HG02943 (cell line): ENCODE results near the gene DGKD.

Experiments used
- ATAC-seq: cut with Tn5 transposase; IDR thresholded peaks from one replicate; pipeline ENCODE4 v1.9.1; 2021; ENCODE audit warnings: mild to moderate bottlenecking, low read depth, moderate library complexity; ENCODE audit not compliant: unreplicated experiment

The DGKD gene

DNA sequence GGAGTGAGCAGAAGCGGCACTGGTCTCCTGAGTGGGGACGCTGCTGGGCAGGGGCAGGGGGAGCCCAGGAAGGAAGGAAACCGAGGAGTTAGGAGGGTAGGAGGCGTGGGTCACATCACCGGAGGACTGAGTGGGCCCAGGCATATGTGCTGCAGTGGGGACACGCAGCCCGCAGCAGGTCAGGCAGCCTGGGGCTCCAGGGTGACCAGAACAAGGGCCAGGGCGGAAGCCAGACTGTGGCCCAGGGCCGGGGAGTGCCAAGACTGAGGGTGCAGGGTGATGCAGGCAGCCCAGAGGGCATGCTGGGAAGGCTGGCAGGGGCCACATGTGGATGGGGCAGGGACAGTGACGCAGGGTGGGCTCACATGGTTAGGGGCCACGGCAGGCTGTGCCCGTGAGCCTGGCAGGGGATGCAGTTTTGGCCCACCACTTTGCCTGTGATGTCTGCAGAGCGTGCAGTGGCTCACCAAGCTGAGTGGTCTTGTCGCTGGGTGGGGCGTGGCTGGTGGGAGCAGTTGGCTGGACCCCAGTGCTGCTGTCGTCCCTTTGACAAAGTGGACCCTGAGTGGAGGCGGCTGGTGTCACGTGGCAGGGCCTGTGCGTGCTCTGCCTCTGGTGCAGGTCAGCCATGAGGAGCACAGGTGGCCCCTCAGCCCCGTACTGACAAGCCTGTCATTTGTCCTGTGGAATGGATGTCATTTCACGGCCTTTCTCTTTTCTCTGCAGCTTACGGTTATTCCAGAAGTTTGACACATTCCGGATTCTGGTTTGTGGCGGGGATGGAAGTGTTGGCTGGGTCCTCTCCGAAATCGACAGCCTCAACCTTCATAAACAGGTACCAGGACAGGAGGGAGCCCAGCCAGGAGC, 87.1 kb downstream of the DGKD start:
- ATAC-seq, result no peak

GRCh38 chr2:233442028-233442310, 87.7 kb downstream of the DGKD start:
- no peak for ATAC-seq

- no peak for ATAC-seq
Observed at GRCh38 chr2:233443511-233444183, 89.4 kb downstream of the DGKD start.

- ATAC-seq, result no peak
Observed at GRCh38 chr2:233444501-233444900, 90.2 kb downstream of the DGKD start.

DNA sequence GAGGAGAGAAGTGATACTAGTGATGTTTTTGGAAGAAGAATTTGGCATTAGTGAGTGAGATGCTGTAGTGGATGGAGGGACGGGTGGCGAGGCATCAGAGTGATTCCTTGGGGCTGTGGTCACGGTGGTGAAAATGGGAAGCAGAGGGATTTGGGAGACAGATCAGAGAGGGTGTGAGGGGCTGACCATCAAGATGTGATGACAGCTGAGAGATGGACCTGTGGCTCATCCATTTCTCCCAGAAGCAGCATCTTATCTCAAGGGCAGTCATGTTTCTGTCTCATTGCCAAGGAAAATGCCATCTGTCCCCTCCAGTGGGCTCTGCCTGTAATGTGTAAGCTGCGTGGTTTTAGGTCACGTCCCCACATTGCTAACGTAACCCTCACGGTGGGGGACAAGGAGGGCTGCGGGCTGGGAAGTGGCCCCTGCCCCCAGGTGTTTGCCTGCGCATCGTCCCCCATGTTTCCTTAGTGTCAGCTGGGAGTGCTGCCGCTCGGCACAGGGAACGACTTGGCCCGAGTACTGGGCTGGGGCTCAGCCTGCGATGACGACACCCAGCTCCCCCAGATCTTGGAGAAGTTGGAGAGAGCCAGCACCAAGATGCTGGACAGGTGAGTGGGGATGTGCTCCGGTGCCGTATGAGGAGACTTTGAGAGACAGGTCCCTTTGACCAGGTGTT, 91.0 kb downstream of the DGKD start:
- ATAC-seq, result no peak

- no peak for ATAC-seq
Observed at GRCh38 chr2:233446121-233446520, 91.8 kb downstream of the DGKD start.

DNA sequence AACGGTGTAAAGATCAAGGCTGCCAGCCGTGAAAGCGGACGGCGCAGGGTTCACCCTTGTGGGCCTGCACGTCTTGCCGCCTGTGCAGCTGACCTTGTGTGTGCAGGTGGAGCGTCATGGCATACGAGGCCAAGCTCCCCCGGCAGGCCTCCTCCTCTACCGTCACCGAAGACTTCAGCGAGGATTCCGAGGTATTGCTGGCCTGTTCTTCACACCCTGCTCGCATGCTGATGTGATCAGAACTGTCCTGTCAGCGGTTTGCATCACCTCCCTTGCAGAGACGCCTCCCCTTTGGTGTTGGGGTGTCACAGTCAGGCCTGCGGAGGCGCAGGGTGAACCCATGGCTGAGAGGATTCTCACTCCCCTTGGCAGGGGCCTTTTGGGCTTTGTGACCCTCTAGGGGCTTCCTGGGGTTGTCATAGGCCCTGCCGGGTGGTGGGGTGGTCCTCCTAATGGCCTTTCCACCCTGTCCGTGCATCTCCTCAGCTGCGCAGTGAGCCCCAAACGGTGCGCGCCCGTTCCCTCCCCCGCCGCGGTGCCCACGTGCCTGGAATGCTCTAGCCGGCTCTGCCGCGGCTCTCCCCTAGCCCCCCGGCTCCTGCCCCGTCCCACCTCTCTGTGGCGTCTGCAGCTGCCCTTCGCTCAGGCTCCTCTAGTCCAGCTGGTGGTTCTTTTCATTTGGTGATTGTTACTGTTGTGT, 92.5 kb downstream of the DGKD start:
- no peak for ATAC-seq

GRCh38 chr2:233447506-233448219, 93.4 kb downstream of the DGKD start:
- ATAC-seq, result no peak

- ATAC-seq, result no peak
Observed at GRCh38 chr2:233448220-233448559, 93.9 kb downstream of the DGKD start.

DNA sequence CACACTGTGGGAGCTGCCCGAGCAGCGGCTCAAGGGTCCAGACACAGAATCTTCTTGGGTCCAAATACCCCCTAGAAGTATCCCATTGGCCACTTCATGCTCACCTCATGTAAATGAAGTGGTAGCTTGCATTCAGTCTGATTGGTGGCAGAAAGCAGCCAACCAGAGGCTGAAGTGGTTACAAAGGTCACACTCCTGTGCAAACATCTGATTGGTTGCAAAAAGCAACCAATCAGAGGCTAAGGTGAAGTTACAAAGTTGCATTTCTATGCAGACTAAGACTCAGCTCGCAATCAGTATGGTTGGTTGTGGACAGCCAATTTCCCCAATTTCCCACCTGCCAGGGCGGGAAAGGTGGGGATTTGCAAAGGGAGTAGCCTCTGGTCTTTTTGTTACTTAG, 94.3 kb downstream of the DGKD start:
- no peak for ATAC-seq

GRCh38 chr2:233449081-233449901, 95.0 kb downstream of the DGKD start:
- ATAC-seq, result no peak

- ATAC-seq, result no peak
Observed at GRCh38 chr2:233449921-233450863, 95.9 kb downstream of the DGKD start.

GRCh38 chr2:233450864-233451575, 96.7 kb downstream of the DGKD start:
- no peak for ATAC-seq

GRCh38 chr2:233451950-233452349, 97.7 kb downstream of the DGKD start:
- no peak for ATAC-seq

DNA sequence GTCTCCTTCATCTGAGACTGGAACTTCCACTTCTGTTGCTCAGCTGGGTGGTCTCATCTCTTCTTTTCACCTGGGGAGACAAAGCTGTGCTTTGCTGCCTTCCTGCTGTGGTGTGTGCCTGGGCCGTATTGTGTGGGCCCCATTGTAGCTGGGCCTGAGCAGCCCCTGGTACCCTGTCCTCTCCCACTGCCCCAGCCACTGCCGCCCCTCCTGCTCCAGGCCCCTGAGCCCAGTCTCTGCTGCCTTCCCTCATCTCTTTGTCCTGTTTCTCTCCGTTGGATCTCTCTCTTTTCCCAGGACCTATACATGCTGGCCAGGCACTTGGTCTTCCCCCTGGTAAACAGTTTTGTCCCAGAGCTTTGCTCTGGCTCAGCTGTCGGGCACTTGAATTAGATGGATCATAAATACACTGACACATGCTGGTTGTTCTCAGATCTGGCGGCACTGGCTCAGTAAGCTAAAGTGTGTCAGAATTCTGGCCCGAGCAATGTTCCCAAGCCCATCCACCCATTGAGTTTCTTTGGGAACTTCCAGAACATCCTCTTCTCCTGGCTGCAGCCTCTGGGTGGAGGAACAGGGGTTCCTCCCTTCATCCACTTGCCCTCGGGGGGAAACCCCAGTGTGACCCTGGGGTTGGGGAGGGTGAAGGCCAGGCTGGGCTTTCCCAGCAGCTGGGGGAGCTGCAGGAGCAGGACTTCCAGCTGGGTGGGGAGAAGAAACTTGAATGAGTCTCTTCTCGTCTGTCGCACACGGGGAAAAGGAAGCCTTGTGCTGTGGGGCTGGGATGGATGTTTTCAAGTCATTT, 99.0 kb downstream of the DGKD start:
- ATAC-seq, result no peak

DNA sequence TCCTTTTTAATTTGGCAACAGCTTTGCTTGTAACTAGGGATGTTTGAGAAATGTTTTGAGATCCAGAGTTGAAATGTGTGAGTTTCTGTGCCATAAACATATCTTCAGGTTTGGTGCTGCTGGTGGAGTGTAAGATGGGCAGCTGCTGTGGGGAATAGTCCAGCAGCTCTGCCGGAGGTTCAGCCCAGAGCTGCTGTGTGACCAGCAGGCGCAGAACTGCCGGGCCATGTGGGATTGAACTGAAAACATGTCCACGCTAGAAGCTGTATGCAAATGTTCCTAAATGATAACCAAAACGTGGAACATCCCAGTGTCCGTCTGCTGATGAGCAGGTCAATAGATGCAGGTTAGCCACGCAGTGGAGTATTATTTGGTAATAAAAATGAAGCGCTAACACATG, 99.6 kb downstream of the DGKD start:
- ATAC-seq, result no peak

- no peak for ATAC-seq
Observed at GRCh38 chr2:233455006-233455405, 100.7 kb downstream of the DGKD start.
